Measurements from ENCODE around the gene CAVIN2.

CAVIN2 gene

GRCh38 chr2:191835539-191836350 is 11.1 kb downstream of the CAVIN2 start:
- TF ChIP-seq ZNF473 (tag by site-specific recombination; IDR thresholded peaks at IDR 0.05): no peak
- no peak for TF ChIP-seq ZNF169 (tag by site-specific recombination; IDR thresholded peaks at IDR 0.05)
- TF ChIP-seq ZNF292 (tag by site-specific recombination; IDR thresholded peaks at IDR 0.05; ENCODE audit: borderline replicate concordance, low read depth): no peak
- no peak for TF ChIP-seq ZNF184 (tag by site-specific recombination; IDR thresholded peaks at IDR 0.05)
- no peak for TF ChIP-seq GLI2 (tag by site-specific recombination; IDR thresholded peaks at IDR 0.05; ENCODE audit: borderline replicate concordance, low read depth)
- CTCF ChIA-PET: interaction anchor here (1.1 kb wide), 2 partner anchors 23 to 327 kb away, joined by 4 to 8 read pairs; no protein-coding TSS in a partner anchor
- H3K4me3 ChIP-seq (ENCODE audit: low read depth, low read length): no peak overlapping the region
- no peaks in the 10 kb centered on the region for H3K36me3 ChIP-seq (ENCODE audit: control insufficient read depth in 2 of 2, insufficient read depth in 1 of 2, low read length in 2 of 2)
- H3K9me3 ChIP-seq (ENCODE audit: control insufficient read depth, insufficient read depth, low read depth, low read length): no peaks in the 10 kb centered on the region
- no peaks in the 10 kb centered on the region for H3K4me1 ChIP-seq (ENCODE audit: control insufficient read depth, insufficient read depth, low read length)
- POLR2A ChIA-PET: no interaction called here
- H3K27ac ChIP-seq (ENCODE audit: extremely low read depth, low read depth, low read length): no peak overlapping the region

- no peaks in the 10 kb centered on the region for H3K4me1 ChIP-seq (ENCODE audit: control insufficient read depth, insufficient read depth, low read length)
- H3K36me3 ChIP-seq (ENCODE audit: control insufficient read depth in 2 of 2, insufficient read depth in 1 of 2, low read length in 2 of 2): no peaks in the 10 kb centered on the region
- H3K27ac ChIP-seq (ENCODE audit: extremely low read depth, low read depth, low read length): no peak overlapping the region
- TF ChIP-seq ZNF624 (tag by site-specific recombination; IDR thresholded peaks at IDR 0.05) (no peak), ZNF521 (tag by site-specific recombination; IDR thresholded peaks at IDR 0.05) (no peak), ZNF837 (tag by site-specific recombination; IDR thresholded peaks at IDR 0.05) (no peak), PRDM6 (tag by site-specific recombination; IDR thresholded peaks at IDR 0.05) (no peak)
- ChIA-PET POLR2A (no interaction called here), CTCF (interaction anchor here (0.6 to 1.1 kb wide), 3 partner anchors 22 to 327 kb away, joined by 3 to 8 read pairs (median 4); no protein-coding TSS in a partner anchor)
- no peak overlapping the region for H3K4me3 ChIP-seq (ENCODE audit: low read depth, low read length)
- H3K9me3 ChIP-seq (ENCODE audit: control insufficient read depth, insufficient read depth, low read depth, low read length): no peaks in the 10 kb centered on the region
These were observed 11.8 kb downstream of the CAVIN2 start for GRCh38 chr2:191835100-191835499.

GRCh38 chr2:191833356-191833755 is 13.5 kb downstream of the CAVIN2 start:
- CTCF ChIA-PET: no interaction called here

GRCh38 chr2:191832668-191833067 is 14.2 kb downstream of the CAVIN2 start:
- no peak overlapping the region for H3K27ac ChIP-seq (ENCODE audit: extremely low read depth, low read depth, low read length)
- H3K36me3 ChIP-seq (ENCODE audit: control insufficient read depth in 2 of 2, insufficient read depth in 1 of 2, low read length in 2 of 2): no peaks in the 10 kb centered on the region
- no peak overlapping the region for H3K4me3 ChIP-seq (ENCODE audit: low read depth, low read length)
- ChIA-PET CTCF (interaction anchor here (1.4 kb wide), 1 partner anchor 21 kb away, joined by 5 read pairs; no protein-coding TSS in a partner anchor), POLR2A (no interaction called here)
- H3K9me3 ChIP-seq (ENCODE audit: control insufficient read depth, insufficient read depth, low read depth, low read length): no peaks in the 10 kb centered on the region
- no peaks in the 10 kb centered on the region for H3K4me1 ChIP-seq (ENCODE audit: control insufficient read depth, insufficient read depth, low read length)
- TF ChIP-seq ZNF211 (tag by site-specific recombination; IDR thresholded peaks at IDR 0.05; ENCODE audit: low read depth) (no peak), CTCF (tag by site-specific recombination; IDR thresholded peaks at IDR 0.05) (no peak), ZNF416 (tag by site-specific recombination; IDR thresholded peaks at IDR 0.05) (no peak), ZNF362 (tag by site-specific recombination; IDR thresholded peaks at IDR 0.05) (no peak), PRDM6 (tag by site-specific recombination; IDR thresholded peaks at IDR 0.05) (no peak), KLF1 (tag by site-specific recombination; IDR thresholded peaks at IDR 0.05) (no peak), KLF16 (tag by site-specific recombination; IDR thresholded peaks at IDR 0.05) (no peak), ZNF670 (tag by site-specific recombination; IDR thresholded peaks at IDR 0.05; ENCODE audit: low read depth) (no peak), ELK4 (IDR thresholded peaks at IDR 0.05; ENCODE audit: borderline replicate concordance, low read depth, low read length) (no peak), ZNF707 (tag by site-specific recombination; IDR thresholded peaks at IDR 0.05) (no peak), ZNF610 (tag by site-specific recombination; IDR thresholded peaks at IDR 0.05; ENCODE audit: borderline replicate concordance) (no peak)

More at GRCh38 chr2:191833356-191833755, 13.5 kb downstream of the CAVIN2 start:
- Histone ChIP-seq H3K27ac (ENCODE audit: extremely low read depth, low read depth, low read length) (no peak overlapping the region), H3K36me3 (ENCODE audit: control insufficient read depth in 2 of 2, insufficient read depth in 1 of 2, low read length in 2 of 2) (no peaks in the 10 kb centered on the region), H3K4me3 (ENCODE audit: low read depth, low read length) (no peak overlapping the region), H3K4me1 (ENCODE audit: control insufficient read depth, insufficient read depth, low read length) (no peaks in the 10 kb centered on the region), H3K9me3 (ENCODE audit: control insufficient read depth, insufficient read depth, low read depth, low read length) (no peaks in the 10 kb centered on the region)
- no peak for TF ChIP-seq ZNF76 (tag by site-specific recombination; IDR thresholded peaks at IDR 0.05; ENCODE audit: borderline replicate concordance, low read depth)
- POLR2A ChIA-PET: no interaction called here

Data from HEK293 (cell line).